HG03045 (cell line): Measurements from ENCODE around the gene CNMD.

Experiments
- ATAC-seq: cut with Tn5 transposase; IDR thresholded peaks from one replicate; pipeline ENCODE4 v1.9.1; 2021; ENCODE audit warnings: mild to moderate bottlenecking, moderate library complexity; ENCODE audit not compliant: unreplicated experiment

CNMD gene

DNA sequence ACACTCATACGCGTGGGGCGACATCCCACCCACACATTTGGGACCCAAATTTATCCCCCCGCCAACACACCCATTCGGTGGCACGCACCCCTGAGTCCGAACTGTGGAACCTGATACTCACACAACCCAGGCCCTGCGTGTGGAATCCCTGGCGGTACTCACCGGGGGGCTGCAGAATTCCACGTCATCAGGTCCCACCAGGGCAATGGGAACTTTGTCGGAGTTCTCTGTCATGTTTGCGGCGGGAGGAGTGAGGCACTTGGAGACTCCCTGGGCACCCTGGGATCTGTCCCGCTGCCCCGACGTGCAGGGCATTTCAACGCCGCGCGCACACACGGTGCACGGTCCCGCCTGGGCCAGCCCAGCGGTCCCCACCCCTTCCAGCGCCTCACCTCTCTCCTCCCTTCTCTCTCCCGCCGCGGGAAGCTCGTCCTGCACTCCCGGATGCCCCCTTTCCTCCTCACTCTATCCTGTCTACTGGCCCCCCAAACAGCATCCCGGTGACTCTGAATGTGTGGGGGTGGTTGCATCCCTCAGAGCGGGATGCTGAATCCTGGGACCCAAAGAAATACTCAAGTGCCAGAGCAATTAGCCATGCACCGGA is at the start of gene CNMD:
Gene CNMD, minus strand, starts transcription at position 353 of the 604 bp plus-strand sequence. Its CDS starts 119 bp downstream, at position 234.
- ATAC-seq: no peak

DNA sequence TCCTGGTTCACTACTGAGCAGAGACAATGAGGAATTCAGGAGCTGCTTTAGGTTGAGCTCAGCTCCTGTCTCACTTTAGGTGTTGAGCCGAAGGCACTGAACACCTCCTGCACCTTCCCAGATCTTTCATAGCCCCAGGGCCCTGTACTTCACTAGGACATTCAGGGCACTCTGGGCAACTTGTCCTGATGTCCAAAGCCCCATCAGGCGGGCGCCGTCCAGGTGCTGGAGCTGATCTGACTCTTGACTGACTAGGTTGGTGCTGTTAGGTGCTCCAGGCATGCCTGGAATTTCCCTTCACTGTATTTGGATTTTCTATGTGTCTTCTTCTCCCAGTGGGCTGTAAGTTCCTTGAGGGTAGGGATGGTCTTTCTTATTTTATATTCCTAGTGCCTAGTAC is 48.4 kb upstream of the CNMD start:
- no peak for ATAC-seq

DNA sequence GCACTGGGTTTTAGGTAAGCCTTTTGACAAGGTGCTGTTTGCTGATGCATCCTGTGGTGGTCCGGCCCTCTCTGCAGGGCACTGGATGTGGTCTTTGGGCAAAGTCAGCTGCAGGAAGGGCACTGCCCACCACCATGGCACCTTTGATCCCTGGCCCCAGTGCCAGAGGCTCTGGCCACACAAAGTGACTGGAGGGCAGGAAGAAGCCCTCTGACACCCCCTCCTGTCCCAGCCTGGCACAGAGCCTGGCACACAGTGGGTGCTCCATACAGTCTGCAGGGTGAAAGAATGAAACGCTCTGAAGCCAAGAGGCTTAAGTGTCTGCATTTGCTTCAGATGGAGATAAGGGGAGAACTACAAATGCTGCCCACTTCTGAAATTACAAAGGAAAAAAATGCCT is 47.6 kb upstream of the CNMD start:
- ATAC-seq: no peak

- ATAC-seq: no peak
These were observed 47.1 kb upstream of the CNMD start for GRCh38 chr13:52786766-52787165.

DNA sequence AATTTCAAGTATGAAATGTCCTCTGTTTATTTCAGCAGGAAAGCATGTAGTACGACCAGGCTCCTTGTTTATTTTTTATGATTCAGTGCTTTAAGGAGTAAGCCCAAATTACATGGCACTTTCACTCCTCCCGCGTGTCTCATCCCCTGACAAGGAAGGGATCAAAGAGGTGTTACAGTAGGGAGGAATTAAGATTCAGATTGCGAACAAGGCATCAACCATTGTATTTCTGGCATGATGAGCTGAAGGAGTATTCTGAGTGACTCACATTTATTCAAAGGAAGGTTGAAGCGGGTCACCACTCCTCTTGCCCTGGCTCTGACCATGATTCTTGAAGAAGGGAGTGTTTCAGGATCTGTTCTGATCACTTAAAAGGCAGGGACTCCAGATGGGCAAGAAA is 46.1 kb upstream of the CNMD start:
- ATAC-seq: no peak

- no peak for ATAC-seq
These were observed 45.1 kb upstream of the CNMD start for GRCh38 chr13:52784591-52785340.

DNA sequence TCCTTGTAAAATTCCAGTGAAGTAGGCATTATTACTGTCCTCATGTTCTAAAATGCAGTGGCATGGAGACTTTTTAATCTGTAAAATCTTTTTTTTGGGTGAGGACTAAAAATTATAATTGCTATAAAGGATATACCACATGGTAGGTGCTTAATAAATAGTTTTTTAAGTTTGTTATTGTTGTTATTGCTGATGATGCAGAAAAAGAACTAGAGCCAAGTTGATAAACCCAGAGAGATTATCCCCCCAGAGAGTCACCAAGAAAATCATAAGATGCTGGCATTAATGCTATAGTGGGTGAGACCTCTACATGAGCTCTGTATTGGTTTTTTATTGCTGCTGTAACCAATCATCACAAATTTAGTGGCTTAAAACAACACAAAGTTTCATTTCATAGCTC is 44.3 kb upstream of the CNMD start:
- no peak for ATAC-seq

DNA sequence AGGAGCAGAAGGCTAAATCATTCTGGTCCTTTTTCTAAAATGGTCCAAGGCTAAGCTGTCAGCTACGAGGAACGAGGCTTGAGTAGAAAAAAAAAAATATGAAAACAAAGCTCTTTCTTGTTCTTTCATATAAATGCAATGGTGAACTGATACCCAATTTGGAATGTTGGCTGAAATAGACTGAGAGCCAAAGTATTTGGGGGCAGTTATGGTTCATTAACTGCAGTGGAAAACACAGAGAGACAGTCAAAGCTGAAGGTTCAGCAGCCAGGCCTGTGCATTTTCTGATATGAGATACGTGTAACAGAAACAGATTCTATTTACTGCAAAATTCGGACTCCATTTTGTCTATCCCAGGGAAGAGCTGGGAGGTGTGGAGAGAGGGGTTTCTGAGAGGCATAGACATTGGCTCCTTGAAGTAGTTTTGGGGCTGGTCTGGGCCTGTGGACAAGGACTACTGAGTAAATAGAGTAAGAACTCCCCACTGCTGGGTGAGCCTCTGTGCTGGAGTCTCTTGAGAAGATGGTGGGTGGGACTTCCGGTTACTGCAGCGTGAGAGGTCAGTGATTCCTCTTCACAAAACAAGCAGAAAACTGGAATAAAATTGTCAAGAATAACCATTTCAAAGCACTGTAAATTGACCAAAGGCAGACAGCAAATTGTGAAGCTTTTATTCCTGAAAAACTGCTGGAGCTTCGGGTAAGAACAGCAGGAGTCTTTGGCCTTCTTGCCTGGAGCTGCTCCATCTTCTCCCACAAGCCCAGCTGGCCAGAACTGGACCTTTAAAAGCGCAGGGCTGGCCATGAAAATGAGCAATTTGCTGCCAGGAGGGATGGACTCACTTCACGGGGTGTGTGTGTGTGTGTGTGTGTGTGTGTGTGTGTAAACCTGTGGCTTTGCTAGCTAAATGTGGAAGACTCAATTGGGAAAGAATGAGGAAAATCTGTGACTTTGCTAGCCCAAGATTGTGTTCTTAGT is 43.1 kb upstream of the CNMD start:
- no peak for ATAC-seq

DNA sequence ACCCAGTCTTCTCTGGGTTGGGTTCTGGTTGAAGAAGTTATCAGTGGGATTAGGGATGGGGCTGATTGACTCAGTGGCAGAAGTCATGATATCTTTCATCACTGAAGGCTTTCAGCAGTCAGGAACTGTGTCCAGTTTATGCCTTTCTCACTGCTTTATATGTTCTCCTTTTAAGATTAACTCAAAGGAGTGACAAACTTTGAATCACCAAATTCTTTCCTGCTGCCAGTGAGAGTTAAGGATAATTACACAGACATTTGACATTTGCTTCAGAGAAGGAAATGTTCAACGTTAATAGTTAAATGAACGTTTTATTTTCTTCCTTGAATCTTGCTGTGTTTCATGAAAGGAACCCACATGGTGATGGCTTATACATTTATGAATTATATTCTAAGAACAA is 41.0 kb upstream of the CNMD start:
- ATAC-seq: no peak

- ATAC-seq: no peak
These were observed 40.5 kb upstream of the CNMD start for GRCh38 chr13:52780092-52780491.

GRCh38 chr13:52779103-52779502 is 39.5 kb upstream of the CNMD start:
- no peak for ATAC-seq

- no peak for ATAC-seq
These were observed 37.1 kb upstream of the CNMD start for GRCh38 chr13:52776726-52777125.

DNA sequence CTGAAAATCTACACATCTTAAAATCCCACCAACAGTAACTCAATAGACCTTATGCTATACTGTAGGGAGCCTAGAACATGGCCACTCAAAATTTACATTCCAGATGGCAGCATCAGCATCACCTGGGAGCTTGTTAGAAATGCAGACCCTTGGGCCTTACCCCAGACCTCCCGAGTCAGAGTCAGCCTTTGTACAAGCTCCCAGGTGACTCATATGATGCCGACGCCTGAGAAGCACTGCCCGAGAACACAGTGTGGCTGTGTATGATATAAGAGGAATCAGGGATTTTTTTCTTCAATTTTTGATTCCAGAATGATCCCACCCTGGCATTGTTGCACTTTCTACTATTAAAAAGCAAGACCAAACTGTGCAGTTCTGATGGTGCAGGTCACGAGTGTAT is 35.9 kb upstream of the CNMD start:
- ATAC-seq: no peak

- no peak for ATAC-seq
These were observed 28.4 kb upstream of the CNMD start for GRCh38 chr13:52767949-52768516.

GRCh38 chr13:52765611-52766390 is 26.2 kb upstream of the CNMD start:
- ATAC-seq: no peak

- no peak for ATAC-seq
These were observed 20.5 kb upstream of the CNMD start for GRCh38 chr13:52760077-52760476.

DNA sequence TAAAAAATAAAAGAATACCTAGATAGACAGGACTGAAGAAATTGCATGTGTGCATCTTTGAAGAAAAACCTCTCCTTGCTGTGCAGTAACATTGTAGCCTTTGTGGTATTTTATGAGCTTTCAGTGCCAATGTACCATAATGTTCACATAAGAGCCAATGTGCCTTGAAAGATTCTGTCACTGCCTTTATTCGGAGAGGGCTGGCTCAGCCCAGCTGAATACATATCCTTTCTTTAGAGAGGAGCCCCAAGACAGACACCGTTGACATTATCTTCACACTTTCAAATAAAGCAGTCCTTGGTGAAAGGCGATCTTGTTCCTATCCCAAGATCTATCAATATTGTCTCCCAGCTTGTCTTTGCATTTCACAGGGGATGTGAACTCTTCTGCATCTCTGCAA is 18.5 kb upstream of the CNMD start:
- no peak for ATAC-seq

DNA sequence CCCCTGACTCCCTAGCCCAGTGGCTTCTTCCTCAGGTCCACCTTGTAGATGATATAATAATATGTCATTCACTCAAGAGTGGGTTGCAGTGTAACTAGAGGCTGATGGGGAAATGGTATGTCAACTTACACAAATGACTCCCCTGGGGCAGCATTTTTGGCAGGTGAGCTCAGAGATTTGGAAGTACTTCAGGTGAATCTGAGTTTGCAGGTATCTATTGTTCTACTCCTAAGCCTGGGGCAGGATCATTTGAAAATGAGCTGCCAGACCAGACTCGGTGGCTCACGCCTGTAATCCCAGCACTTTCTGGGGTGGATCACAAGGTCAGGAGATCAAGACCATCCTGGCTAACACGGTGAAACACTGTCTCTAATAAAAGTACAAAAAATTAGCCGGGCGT is 11.6 kb upstream of the CNMD start:
- ATAC-seq: no peak

- ATAC-seq: no peak
These were observed 11.1 kb upstream of the CNMD start for GRCh38 chr13:52750713-52751112.

DNA sequence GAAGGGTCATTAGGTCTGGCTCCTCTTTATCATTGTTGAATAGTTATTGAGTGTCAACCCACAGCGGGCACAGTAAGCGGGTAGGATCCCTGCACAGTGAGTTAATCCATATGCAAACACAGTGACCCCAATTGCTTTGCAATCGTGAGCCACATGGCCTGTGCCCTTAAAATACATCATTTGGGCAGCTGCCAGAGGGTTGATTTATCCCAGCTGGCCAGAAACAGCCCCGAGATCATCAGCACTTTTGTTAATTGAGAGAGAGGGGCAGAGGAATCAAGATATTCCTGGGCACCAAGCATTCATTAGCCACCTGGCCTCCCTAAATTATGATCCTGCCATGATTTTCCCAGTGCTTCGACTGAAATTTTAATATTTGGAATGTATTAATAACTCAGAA is 9.8 kb upstream of the CNMD start:
- ATAC-seq: no peak

DNA sequence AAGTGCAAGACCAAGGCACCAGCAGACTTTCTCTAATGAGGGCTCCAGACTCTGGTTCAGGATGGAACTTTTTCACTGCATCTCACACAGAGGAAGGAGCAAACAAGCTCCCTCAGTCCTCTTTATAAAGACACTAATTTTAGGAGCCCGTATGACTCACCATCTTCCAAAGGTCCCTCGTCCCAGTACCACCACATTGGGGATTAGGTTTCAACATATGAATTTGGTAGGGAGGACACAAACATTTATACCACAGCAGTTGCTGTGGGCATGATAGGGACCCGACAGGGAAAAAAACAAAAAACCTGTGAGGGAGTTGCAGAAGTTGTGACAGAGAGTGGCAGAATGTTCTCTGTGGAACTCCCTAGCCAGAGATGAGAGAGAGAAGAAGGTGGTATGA is 6.5 kb upstream of the CNMD start:
- ATAC-seq: no peak
